Testis (tissue), 3 donors: ENCODE results near the gene IFIT3. TPM values are rescaled to one million over a fixed set of nuclear protein-coding genes. Genes with fewer than 3 reads are reported as not detected.

Experiments
- DNase-seq: peaks from one replicate; pipeline ENCODE4 v3.0.0-alpha.2; 2019
- H3K27ac ChIP-seq, 2 donors: fragments of 200-600 bp; sonication (generic); one replicate each; pipeline ENCODE4 v1.5.1; 2019
- H3K27me3 ChIP-seq: fragments of 200-600 bp; sonication (generic); one replicate; pipeline ENCODE4 v1.5.1; 2019
- H3K36me3 ChIP-seq: fragments of 200-600 bp; sonication (generic); one replicate; pipeline ENCODE4 v1.5.1; 2017; ENCODE audit warnings: low read depth; ENCODE audit errors: missing control alignments
- H3K4me1 ChIP-seq: fragments of 200-600 bp; sonication (generic); one replicate; pipeline ENCODE4 v1.5.1; 2019
- H3K4me3 ChIP-seq, 2 donors: fragments of 200-600 bp; sonication (generic); one replicate each; pipeline ENCODE4 v1.5.1; 2017 to 2019
- H3K9me3 ChIP-seq: fragments of 200-600 bp; sonication (generic); one replicate; pipeline ENCODE4 v1.5.1; 2017
- CTCF ChIP-seq, 3 experiments: fragments of 450-650 bp in 2 of 3; fragments of 200-600 bp in 1 of 3; sonication (generic) in 1 of 3; IDR thresholded peaks; one replicate each; pipeline ENCODE4 v1.5.1; 2016 to 2019; ENCODE audit warnings: antibody characterized with exemption in 3 of 3, mild to moderate bottlenecking in 2 of 3, moderate library complexity in 1 of 3
- POLR2A ChIP-seq: fragments of 450-650 bp; IDR thresholded peaks from one replicate; pipeline ENCODE4 v1.6.1; 2017; ENCODE audit warnings: antibody characterized with exemption, mild to moderate bottlenecking, moderate library complexity
- WGBS, 2 donors: methylation state at CpG; one replicate each; pipeline ENCODE4 v1.1.5; 2018; 5-methylcytosine and 5-hydroxymethylcytosine counted together
- intact Hi-C: fragments of 100-400 bp; cut with DNase I; formaldehyde crosslinking; loops from one replicate; pipeline ENCODE4 v1.15.1; 2023; ENCODE audit warnings: low total_unique reads
- polyA plus RNA-seq: library from polyadenylated mRNA; stranded (reverse); fragments of 350-450 nt; fragmentation: Illumina TruSeq; extraction: RNeasy Lipid Tissue Mini Kit (QIAGEN cat#74804); gene quantifications from one replicate; pipeline ENCODE4 v1.2.3, GENCODE V29; 2014; ENCODE audit warnings: low read depth, low replicate concordance; ENCODE audit not compliant: insufficient read depth
- total RNA-seq, 2 donors: library from RNA; depleted of rRNA; stranded (reverse); fragments of >200 nt; gene quantifications; one replicate each; pipeline ENCODE4 v1.2.3, GENCODE V29; 2016

Gene IFIT3
- total and polyA plus RNA-seq, 3 donors from 2014 or later: 5.4 to 10.6 (median 6.9) TPM

- no peaks in the 10 kb centered on the region for H3K9me3 ChIP-seq
- H3K27me3 ChIP-seq: no peaks in the 10 kb centered on the region
- H3K36me3 ChIP-seq: no peaks in the 10 kb centered on the region
- intact Hi-C loops: no loop called here
- no peak for TF ChIP-seq CTCF (IDR thresholded peaks at IDR 0.05)
- no peak for TF ChIP-seq POLR2A
- H3K27ac ChIP-seq: peak overlapping the region; percentile 14 to 83
- H3K4me3 ChIP-seq: no peak overlapping the region
- WGBS, 2 donors: 31 to 35% methylated on average over 1 of the region's 1 CpG
- H3K4me1 ChIP-seq: peaks cover 16% of the 10 kb centered on the region
- no peak for DNase-seq
Measured at GRCh38 chr10:89351412-89351779, 23.6 kb downstream of the IFIT3 start.

GRCh38 chr10:89351780-89352597 lies 24.2 kb downstream of the IFIT3 start:
- intact Hi-C loops: no loop called here
- Histone ChIP-seq H3K4me1 (peaks cover 16% of the 10 kb centered on the region), H3K4me3 (no peak overlapping the region), H3K36me3 (no peaks in the 10 kb centered on the region), H3K27me3 (no peaks in the 10 kb centered on the region), H3K27ac (peak overlapping the region; percentile 14 to 83), H3K9me3 (no peaks in the 10 kb centered on the region)
- 47 to 52% methylated on average over 12 of the region's 12 CpGs for WGBS, 2 donors
- TF ChIP-seq CTCF (IDR thresholded peaks at IDR 0.05): no peak
- DNase-seq: no peak

GRCh38 chr10:89352802-89353201 lies 25.0 kb downstream of the IFIT3 start:
- WGBS, 2 donors: 81 to 91% methylated on average over 4 of the region's 4 CpGs
- H3K4me3 ChIP-seq: no peak overlapping the region
- H3K9me3 ChIP-seq: no peaks in the 10 kb centered on the region
- H3K4me1 ChIP-seq: peaks cover 16% of the 10 kb centered on the region
- TF ChIP-seq POLR2A (no peak), CTCF (IDR thresholded peaks at IDR 0.05) (no peak)
- DNase-seq: no peak
- intact Hi-C loops: no loop called here
- no peaks in the 10 kb centered on the region for H3K27me3 ChIP-seq
- H3K27ac ChIP-seq: no peak overlapping the region
- no peaks in the 10 kb centered on the region for H3K36me3 ChIP-seq

GRCh38 chr10:89355394-89355931 lies 27.7 kb downstream of the IFIT3 start:
- TF ChIP-seq POLR2A: no peak
- no peak for TF ChIP-seq CTCF (IDR thresholded peaks at IDR 0.05)
- WGBS, 2 donors: 85 to 93% methylated on average over 2 of the region's 2 CpGs
- Histone ChIP-seq H3K27ac (no peak overlapping the region), H3K9me3 (no peaks in the 10 kb centered on the region), H3K4me3 (no peak overlapping the region), H3K36me3 (no peaks in the 10 kb centered on the region), H3K4me1 (peaks cover 15% of the 10 kb centered on the region), H3K27me3 (no peaks in the 10 kb centered on the region)
- intact Hi-C loops: no loop called here
- DNase-seq: no peak

- intact Hi-C loops: no loop called here
Measured at GRCh38 chr10:89357096-89357495, 29.3 kb downstream of the IFIT3 start.

More at GRCh38 chr10:89357096-89357495, 29.3 kb downstream of the IFIT3 start:
- TF ChIP-seq POLR2A (no peak), CTCF (IDR thresholded peaks at IDR 0.05) (no peak)
- Histone ChIP-seq H3K36me3 (no peaks in the 10 kb centered on the region), H3K4me3 (no peak overlapping the region), H3K9me3 (no peaks in the 10 kb centered on the region), H3K27me3 (no peaks in the 10 kb centered on the region), H3K27ac (no peak overlapping the region), H3K4me1 (peaks cover 1% of the 10 kb centered on the region)
- 58 to 93% methylated on average over 1 of the region's 1 CpG for WGBS, 2 donors
- no peak for DNase-seq
